ENCODE results near the gene BARX2. TPM values are rescaled to one million over a fixed set of nuclear protein-coding genes. Genes with fewer than 3 reads are reported as not detected.

Gene BARX2
- total and polyA plus RNA-seq, 2 of the 4 experiments (the other 2 are of a cell fraction): not detected

DNA sequence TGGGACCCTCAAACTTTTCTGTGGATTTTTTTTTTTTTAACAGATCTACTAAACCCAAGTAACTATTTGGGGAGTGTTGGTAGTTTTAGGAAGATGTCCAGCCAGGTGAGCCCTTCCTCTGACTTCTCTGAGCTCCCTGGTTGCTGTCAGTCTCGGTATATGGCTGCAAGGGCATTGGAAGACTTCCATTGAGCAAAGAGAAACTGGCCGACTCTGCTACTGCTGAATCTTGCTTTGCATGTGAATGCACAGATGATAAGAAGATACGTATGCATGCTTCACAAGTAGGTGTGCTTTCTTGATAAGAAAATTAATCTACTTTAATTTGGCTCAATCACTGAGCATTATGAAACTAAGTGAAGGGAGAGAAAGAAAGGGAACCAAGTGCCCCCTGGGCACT lies 51.1 kb downstream of the BARX2 start:
- no peaks in the 10 kb centered on the region for H4K20me1 ChIP-seq (ENCODE audit: insufficient read depth, low read length)
- no peak overlapping the region for H3K14ac ChIP-seq (replicated peaks; ENCODE audit: low read depth, low read length)
- H3K4me1 ChIP-seq (ENCODE audit: control insufficient read depth, insufficient read depth, low read length): no peaks in the 10 kb centered on the region
- H2BK120ac ChIP-seq (ENCODE audit: low read depth, low read length): no peak overlapping the region
- no peaks in the 10 kb centered on the region for H3K79me1 ChIP-seq (ENCODE audit: low read depth in 1 of 2, low read length in 2 of 2)
- H4K5ac ChIP-seq (ENCODE audit: low read depth, low read length): no peak overlapping the region
- no peak overlapping the region for H3K23ac ChIP-seq (ENCODE audit: low read depth, low read length)
- no peaks in the 10 kb centered on the region for H3K27me3 ChIP-seq (ENCODE audit: control insufficient read depth, insufficient read depth, low read length)
- no peak overlapping the region for H2AK9ac ChIP-seq (replicated peaks; ENCODE audit: low read depth, low read length, poor library complexity)
- no peak overlapping the region for H2BK15ac ChIP-seq (ENCODE audit: low read depth, low read length)
- POLR2A ChIA-PET (ENCODE audit: unreplicated experiment): no interaction called here
- in situ Hi-C loops (cut with MboI; ENCODE audit: low sequenced_read_pairs): no loop called here
- no peak overlapping the region for H2AFZ ChIP-seq (replicated peaks; ENCODE audit: low read length, poor library complexity)
- no peak overlapping the region for H2BK20ac ChIP-seq (ENCODE audit: low read depth, low read length)
- H3K27ac ChIP-seq (ENCODE audit: insufficient read depth, low read length): no peak overlapping the region
- 60% methylated on average over 1 of the region's 3 CpGs; no CpG with 5 or more reads in 1 of the 2 experiments for WGBS, 2 experiments (ENCODE audit: extremely low coverage in 2 of 2, insufficient read length in 1 of 2)
- no peak overlapping the region for H2BK5ac ChIP-seq (ENCODE audit: low read depth, low read length, poor library complexity, severe bottlenecking)
- no peak overlapping the region for H3K56ac ChIP-seq (ENCODE audit: extremely low read depth, insufficient read depth, low read length)
- intact Hi-C loops (cut with micrococcal nuclease): no loop called here
- H2AK5ac ChIP-seq (ENCODE audit: low read depth, low read length): no peak overlapping the region
- H3K9me1 ChIP-seq (ENCODE audit: insufficient read depth, low read length): no peaks in the 10 kb centered on the region
- no peak overlapping the region for H3K4me3 ChIP-seq (ENCODE audit: insufficient read depth, low read depth, low read length)
- DNase-seq: no peak
- CTCF ChIA-PET: no interaction called here
- dilution Hi-C loops (cut with HindIII; ENCODE audit: low sequenced_read_pairs, unreplicated experiment): no loop called here
- H3K36me3 ChIP-seq (ENCODE audit: control insufficient read depth, insufficient read depth, low read length): no peaks in the 10 kb centered on the region
- no peak overlapping the region for H3K4me2 ChIP-seq (ENCODE audit: low read depth, low read length)
- no peak overlapping the region for H3K9ac ChIP-seq (ENCODE audit: low read depth, low read length)
- H3K9me3 ChIP-seq (ENCODE audit: control insufficient read depth, insufficient read depth, low read length): peaks cover 2% of the 10 kb centered on the region
- H4K91ac ChIP-seq (ENCODE audit: insufficient read depth, low read depth, low read length): no peak overlapping the region
- no TSS peak for BruUV-seq (replicated peaks)
- TF ChIP-seq RAD21 (IDR thresholded peaks at IDR 0.05; ENCODE audit: low read length) (no peak), CHD1 (IDR thresholded peaks at IDR 0.05; ENCODE audit: low read depth, low read length) (no peak), BHLHE40 (IDR thresholded peaks at IDR 0.05; ENCODE audit: low read depth, low read length) (no peak), MAFK (IDR thresholded peaks at IDR 0.05; ENCODE audit: low read depth, low read length) (no peak), RCOR1 (IDR thresholded peaks at IDR 0.05; ENCODE audit: insufficient replicate concordance, low read length) (no peak), CEBPB (IDR thresholded peaks at IDR 0.05; ENCODE audit: low read depth, low read length) (no peak), POLR2A (IDR thresholded peaks at IDR 0.05; ENCODE audit: low read depth, low read length) (no peak), RFX5 (IDR thresholded peaks at IDR 0.05; ENCODE audit: low read depth, low read length) (no peak), MAZ (IDR thresholded peaks at IDR 0.05; ENCODE audit: borderline replicate concordance, low read depth, low read length) (no peak), SMC3 (IDR thresholded peaks at IDR 0.05; ENCODE audit: low read depth, low read length) (no peak), FOS (IDR thresholded peaks at IDR 0.05; ENCODE audit: low read depth, low read length) (no peak), NFE2L2 (IDR thresholded peaks at IDR 0.05; ENCODE audit: low read depth, low read length) (no peak)
- TF ChIP-seq, protein P1, sequence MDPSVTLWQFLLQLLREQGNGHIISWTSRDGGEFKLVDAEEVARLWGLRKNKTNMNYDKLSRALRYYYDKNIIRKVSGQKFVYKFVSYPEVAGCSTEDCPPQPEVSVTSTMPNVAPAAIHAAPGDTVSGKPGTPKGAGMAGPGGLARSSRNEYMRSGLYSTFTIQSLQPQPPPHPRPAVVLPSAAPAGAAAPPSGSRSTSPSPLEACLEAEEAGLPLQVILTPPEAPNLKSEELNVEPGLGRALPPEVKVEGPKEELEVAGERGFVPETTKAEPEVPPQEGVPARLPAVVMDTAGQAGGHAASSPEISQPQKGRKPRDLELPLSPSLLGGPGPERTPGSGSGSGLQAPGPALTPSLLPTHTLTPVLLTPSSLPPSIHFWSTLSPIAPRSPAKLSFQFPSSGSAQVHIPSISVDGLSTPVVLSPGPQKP (IDR thresholded peaks at IDR 0.05; ENCODE audit: borderline replicate concordance, low read depth, low read length): no peak
- TF ChIP-seq, protein P2, sequence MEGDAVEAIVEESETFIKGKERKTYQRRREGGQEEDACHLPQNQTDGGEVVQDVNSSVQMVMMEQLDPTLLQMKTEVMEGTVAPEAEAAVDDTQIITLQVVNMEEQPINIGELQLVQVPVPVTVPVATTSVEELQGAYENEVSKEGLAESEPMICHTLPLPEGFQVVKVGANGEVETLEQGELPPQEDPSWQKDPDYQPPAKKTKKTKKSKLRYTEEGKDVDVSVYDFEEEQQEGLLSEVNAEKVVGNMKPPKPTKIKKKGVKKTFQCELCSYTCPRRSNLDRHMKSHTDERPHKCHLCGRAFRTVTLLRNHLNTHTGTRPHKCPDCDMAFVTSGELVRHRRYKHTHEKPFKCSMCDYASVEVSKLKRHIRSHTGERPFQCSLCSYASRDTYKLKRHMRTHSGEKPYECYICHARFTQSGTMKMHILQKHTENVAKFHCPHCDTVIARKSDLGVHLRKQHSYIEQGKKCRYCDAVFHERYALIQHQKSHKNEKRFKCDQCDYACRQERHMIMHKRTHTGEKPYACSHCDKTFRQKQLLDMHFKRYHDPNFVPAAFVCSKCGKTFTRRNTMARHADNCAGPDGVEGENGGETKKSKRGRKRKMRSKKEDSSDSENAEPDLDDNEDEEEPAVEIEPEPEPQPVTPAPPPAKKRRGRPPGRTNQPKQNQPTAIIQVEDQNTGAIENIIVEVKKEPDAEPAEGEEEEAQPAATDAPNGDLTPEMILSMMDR (conservative IDR thresholded peaks at IDR 0.05; ENCODE audit: low read depth, low read length): no peak
- H3K4ac ChIP-seq (ENCODE audit: low read depth, low read length): no peak overlapping the region
- no peak overlapping the region for H4K8ac ChIP-seq (ENCODE audit: low read depth in 2 of 2, low read length in 2 of 2)
- ATAC-seq (ENCODE audit: low read depth): no peak
- H3K18ac ChIP-seq (ENCODE audit: low read depth, low read length): no peak overlapping the region

Measured in IMR-90 (cell line).